HepG2 (cell line): ENCODE measurements around the gene PCDHGA1. TPM values are rescaled to one million over a fixed set of nuclear protein-coding genes. Genes with fewer than 3 reads are reported as not detected.
A peak's percentile ranks its signal among the peaks of the same experiment; 100 is the strongest.

ENCODE experiments used
- JUN ChIP-seq: sonication (generic); formaldehyde crosslinking; IDR thresholded peaks from 2 replicates; pipeline ENCODE4 v1.4.0; 2020; ENCODE audit warnings: mild to moderate bottlenecking, missing genetic modification reagents
- KDM5B ChIP-seq: sonication (generic); formaldehyde crosslinking; IDR thresholded peaks from 2 replicates; pipeline ENCODE4 v1.4.0; 2020; ENCODE audit warnings: missing genetic modification reagents, mild to moderate bottlenecking, borderline replicate concordance
- MEIS1 ChIP-seq: sonication (generic); formaldehyde crosslinking; IDR thresholded peaks from 2 replicates; pipeline ENCODE4 v1.9.0; 2021; ENCODE audit warnings: mild to moderate bottlenecking, missing genetic modification reagents, moderate library complexity, borderline replicate concordance
- PCBP1 ChIP-seq: fragments of 200-400 bp; formaldehyde crosslinking; IDR thresholded peaks from 2 replicates; pipeline ENCODE4 v1.6.1; 2017; ENCODE audit warnings: mild to moderate bottlenecking, low read depth, low read length, borderline replicate concordance
- PLRG1 ChIP-seq: fragments of 450-650 bp; conservative IDR thresholded peaks from 2 replicates; pipeline ENCODE4 v1.6.1; 2016
- RXRB ChIP-seq: IDR thresholded peaks from 2 replicates; pipeline ENCODE4 v1.6.1; 2016; ENCODE audit warnings: borderline replicate concordance, missing genetic modification reagents, missing compliant biosample characterization
- YEATS4 ChIP-seq: sonication (generic); formaldehyde crosslinking; IDR thresholded peaks from 2 replicates; pipeline ENCODE4 v1.4.0; 2020; ENCODE audit warnings: missing genetic modification reagents, borderline replicate concordance
- ZNF335 ChIP-seq: sonication (generic); formaldehyde crosslinking; IDR thresholded peaks from 2 replicates; pipeline ENCODE4 v1.4.0; 2020; ENCODE audit warnings: missing genetic modification reagents
- ZNF749 ChIP-seq: sonication (generic); formaldehyde crosslinking; IDR thresholded peaks from 2 replicates; pipeline ENCODE4 v1.8.0; 2022; ENCODE audit warnings: mild to moderate bottlenecking, missing genetic modification reagents, moderate library complexity, borderline replicate concordance
- ZNF766 ChIP-seq: sonication (generic); formaldehyde crosslinking; IDR thresholded peaks from 2 replicates; pipeline ENCODE4 v1.5.0; 2020; ENCODE audit warnings: missing genetic modification reagents, borderline replicate concordance
- ZSCAN31 ChIP-seq: sonication (generic); formaldehyde crosslinking; IDR thresholded peaks from 2 replicates; pipeline ENCODE4 v1.5.0; 2020; ENCODE audit warnings: low read depth, mild to moderate bottlenecking, missing genetic modification reagents
- polyA plus RNA-seq, 8 experiments: library from polyadenylated mRNA; depleted of rRNA in 3 of 8; stranded (reverse) in 7 of 8; unstranded in 1 of 8; fragments of >200 nt; fragmentation: Illumina TruSeq in 4 of 8; extraction: Trizol in 4 of 8; gene quantifications; 2 replicates each; pipeline versions ENCODE4 v1.2.1 to v1.2.3, GENCODE V29; 2011 to 2016; ENCODE audit warnings: low read depth in 4 of 8, missing spikeins in 1 of 8, mixed read lengths in 1 of 8; ENCODE audit not compliant: insufficient read depth in 1 of 8
- total RNA-seq, 5 experiments: library from RNA; depleted of rRNA; stranded (reverse); fragments of >200 nt; fragmentation: Illumina TruSeq; extraction: Trizol; gene quantifications; 2 replicates each; pipeline ENCODE4 v1.2.3, GENCODE V29; 2016; ENCODE audit warnings: low read depth in 1 of 5
- TF ChIP-seq, protein P1 (sequence below): IDR thresholded peaks from 2 replicates; pipeline ENCODE4 v1.6.1; 2016; ENCODE audit warnings: low read depth
- TF ChIP-seq, protein P2 (sequence below): sonication (generic); formaldehyde crosslinking; IDR thresholded peaks from 2 replicates; pipeline ENCODE4 v1.8.0; 2022; ENCODE audit warnings: missing genetic modification reagents, mild to moderate bottlenecking, borderline replicate concordance
- TF ChIP-seq, protein P3 (sequence below): sonication (generic); formaldehyde crosslinking; IDR thresholded peaks from 2 replicates; pipeline ENCODE4 v1.5.0; 2020; ENCODE audit warnings: mild to moderate bottlenecking, missing genetic modification reagents
- TF ChIP-seq, protein P4 (sequence below): sonication (generic); formaldehyde crosslinking; IDR thresholded peaks from 2 replicates; pipeline ENCODE4 v1.8.1; 2022; ENCODE audit warnings: mild to moderate bottlenecking, missing genetic modification reagents
- TF ChIP-seq, protein P5 (sequence below): sonication (generic); formaldehyde crosslinking; IDR thresholded peaks from 2 replicates; pipeline ENCODE4 v1.5.0; 2020; ENCODE audit warnings: missing genetic modification reagents, mild to moderate bottlenecking, borderline replicate concordance

PCDHGA1 gene
- total and polyA plus RNA-seq, 2 of the 13 experiments (the other 11 are each of a cell fraction or from before 2014, with no cell fraction given): 0.31 to 0.40 TPM

DNA sequence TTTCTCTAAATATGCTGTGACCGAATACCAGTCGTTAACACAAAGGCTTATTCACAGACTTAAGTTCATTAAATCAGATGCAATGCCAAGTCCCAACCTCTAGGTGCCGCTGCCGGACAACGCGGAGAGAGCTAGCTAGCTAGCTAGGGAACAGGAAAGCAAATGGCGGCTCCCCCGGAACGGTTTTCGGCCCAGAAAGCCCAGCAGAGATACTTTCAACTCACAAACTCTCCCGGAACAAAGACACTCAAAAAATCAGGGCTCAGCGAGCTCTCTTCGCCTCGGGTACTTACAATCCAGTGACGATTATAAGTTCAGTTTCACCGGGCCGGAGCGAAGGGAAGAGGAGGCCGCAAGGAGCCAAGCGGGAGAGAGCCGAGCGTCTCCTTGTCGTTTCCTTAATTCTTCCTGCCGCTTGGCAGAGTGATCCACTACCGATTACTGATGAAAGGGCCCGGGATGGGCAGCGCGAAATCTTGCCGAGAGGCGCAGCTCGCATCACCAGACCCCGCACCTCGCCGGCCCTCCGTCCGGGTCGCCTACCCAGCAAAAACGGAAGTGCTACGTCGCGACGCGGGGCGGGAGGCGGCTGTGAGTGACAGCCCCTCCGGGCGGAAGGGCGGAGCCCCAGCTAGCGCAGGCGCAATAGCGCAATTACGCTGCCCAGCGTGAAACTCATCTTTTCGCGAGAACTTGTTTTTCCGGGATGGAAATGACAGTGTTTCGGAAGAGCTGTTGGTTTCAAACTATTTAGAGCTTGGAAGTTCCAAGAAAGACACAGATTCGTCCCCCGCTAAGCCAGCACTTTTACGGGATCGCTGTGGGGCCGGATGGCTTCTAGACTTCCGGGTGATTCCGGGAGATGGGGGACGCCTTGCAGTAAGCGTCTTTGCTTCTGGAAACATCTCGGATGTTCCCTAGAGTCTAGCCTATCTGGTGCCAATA is 9.8 kb upstream of the PCDHGA1 start, which contains the start of gene TAF7 (continued):
- TF ChIP-seq MEIS1 (peak; percentile 95), ZNF335 (CRISPR knock-in tag) (0 out of 2 replicates have a peak, but pooled peaks have one; percentile 23), ZNF749 (CRISPR knock-in tag) (0 out of 2 replicates have a peak, but pooled peaks have one; percentile 50), YEATS4 (CRISPR knock-in tag) (peak; percentile 60), PCBP1 (0 out of 2 replicates have a peak, but pooled peaks have one; percentile 53), ZNF766 (CRISPR knock-in tag) (no peak; the same call in 1 of the 2 replicates), JUN (CRISPR knock-in tag) (no peak), RXRB (0 out of 2 replicates have a peak, but pooled peaks have one; percentile 13), KDM5B (CRISPR knock-in tag) (peak; percentile 87), ZSCAN31 (CRISPR knock-in tag) (peak; percentile 76), PLRG1 (no peak)
- TF ChIP-seq, protein P1, sequence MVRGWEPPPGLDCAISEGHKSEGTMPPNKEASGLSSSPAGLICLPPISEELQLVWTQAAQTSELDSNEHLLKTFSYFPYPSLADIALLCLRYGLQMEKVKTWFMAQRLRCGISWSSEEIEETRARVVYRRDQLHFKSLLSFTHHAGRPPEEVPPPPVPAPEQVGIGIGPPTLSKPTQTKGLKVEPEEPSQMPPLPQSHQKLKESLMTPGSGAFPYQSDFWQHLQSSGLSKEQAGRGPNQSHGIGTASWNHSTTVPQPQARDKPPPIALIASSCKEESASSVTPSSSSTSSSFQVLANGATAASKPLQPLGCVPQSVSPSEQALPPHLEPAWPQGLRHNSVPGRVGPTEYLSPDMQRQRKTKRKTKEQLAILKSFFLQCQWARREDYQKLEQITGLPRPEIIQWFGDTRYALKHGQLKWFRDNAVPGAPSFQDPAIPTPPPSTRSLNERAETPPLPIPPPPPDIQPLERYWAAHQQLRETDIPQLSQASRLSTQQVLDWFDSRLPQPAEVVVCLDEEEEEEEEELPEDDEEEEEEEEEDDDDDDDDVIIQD (CRISPR knock-in tag): no peak
- TF ChIP-seq, protein P2, sequence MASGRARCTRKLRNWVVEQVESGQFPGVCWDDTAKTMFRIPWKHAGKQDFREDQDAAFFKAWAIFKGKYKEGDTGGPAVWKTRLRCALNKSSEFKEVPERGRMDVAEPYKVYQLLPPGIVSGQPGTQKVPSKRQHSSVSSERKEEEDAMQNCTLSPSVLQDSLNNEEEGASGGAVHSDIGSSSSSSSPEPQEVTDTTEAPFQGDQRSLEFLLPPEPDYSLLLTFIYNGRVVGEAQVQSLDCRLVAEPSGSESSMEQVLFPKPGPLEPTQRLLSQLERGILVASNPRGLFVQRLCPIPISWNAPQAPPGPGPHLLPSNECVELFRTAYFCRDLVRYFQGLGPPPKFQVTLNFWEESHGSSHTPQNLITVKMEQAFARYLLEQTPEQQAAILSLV (CRISPR knock-in tag): peak; percentile 79; the same call in 1 of the 2 replicates
- TF ChIP-seq, protein P3, sequence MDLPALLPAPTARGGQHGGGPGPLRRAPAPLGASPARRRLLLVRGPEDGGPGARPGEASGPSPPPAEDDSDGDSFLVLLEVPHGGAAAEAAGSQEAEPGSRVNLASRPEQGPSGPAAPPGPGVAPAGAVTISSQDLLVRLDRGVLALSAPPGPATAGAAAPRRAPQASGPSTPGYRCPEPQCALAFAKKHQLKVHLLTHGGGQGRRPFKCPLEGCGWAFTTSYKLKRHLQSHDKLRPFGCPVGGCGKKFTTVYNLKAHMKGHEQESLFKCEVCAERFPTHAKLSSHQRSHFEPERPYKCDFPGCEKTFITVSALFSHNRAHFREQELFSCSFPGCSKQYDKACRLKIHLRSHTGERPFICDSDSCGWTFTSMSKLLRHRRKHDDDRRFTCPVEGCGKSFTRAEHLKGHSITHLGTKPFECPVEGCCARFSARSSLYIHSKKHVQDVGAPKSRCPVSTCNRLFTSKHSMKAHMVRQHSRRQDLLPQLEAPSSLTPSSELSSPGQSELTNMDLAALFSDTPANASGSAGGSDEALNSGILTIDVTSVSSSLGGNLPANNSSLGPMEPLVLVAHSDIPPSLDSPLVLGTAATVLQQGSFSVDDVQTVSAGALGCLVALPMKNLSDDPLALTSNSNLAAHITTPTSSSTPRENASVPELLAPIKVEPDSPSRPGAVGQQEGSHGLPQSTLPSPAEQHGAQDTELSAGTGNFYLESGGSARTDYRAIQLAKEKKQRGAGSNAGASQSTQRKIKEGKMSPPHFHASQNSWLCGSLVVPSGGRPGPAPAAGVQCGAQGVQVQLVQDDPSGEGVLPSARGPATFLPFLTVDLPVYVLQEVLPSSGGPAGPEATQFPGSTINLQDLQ (CRISPR knock-in tag): peak; percentile 71; the same call in 1 of the 2 replicates
- TF ChIP-seq, protein P4, sequence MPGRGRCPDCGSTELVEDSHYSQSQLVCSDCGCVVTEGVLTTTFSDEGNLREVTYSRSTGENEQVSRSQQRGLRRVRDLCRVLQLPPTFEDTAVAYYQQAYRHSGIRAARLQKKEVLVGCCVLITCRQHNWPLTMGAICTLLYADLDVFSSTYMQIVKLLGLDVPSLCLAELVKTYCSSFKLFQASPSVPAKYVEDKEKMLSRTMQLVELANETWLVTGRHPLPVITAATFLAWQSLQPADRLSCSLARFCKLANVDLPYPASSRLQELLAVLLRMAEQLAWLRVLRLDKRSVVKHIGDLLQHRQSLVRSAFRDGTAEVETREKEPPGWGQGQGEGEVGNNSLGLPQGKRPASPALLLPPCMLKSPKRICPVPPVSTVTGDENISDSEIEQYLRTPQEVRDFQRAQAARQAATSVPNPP (CRISPR knock-in tag): peak; percentile 51; the same call in 1 of the 2 replicates
- TF ChIP-seq, protein P5, sequence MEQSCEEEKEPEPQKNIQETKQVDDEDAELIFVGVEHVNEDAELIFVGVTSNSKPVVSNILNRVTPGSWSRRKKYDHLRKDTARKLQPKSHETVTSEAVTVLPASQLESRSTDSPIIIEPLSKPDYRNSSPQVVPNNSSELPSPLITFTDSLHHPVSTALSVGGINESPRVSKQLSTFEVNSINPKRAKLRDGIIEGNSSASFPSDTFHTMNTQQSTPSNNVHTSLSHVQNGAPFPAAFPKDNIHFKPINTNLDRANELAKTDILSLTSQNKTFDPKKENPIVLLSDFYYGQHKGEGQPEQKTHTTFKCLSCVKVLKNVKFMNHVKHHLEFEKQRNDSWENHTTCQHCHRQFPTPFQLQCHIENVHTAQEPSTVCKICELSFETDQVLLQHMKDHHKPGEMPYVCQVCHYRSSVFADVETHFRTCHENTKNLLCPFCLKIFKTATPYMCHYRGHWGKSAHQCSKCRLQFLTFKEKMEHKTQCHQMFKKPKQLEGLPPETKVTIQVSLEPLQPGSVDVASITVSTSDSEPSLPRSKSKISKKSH (CRISPR knock-in tag): peak; percentile 86; the same call in 1 of the 2 replicates
